HUES64 (cell line): ENCODE results near the gene PRMT7.

Experiments used
- H3K27ac ChIP-seq: 2 replicates; pipeline ENCODE4 v1.7.0; 2013; ENCODE audit warnings: low read depth, low read length, inconsistent platforms
- H3K27me3 ChIP-seq: 2 replicates; pipeline ENCODE4 v1.6.1; 2013; ENCODE audit warnings: mild to moderate bottlenecking, low read length; ENCODE audit not compliant: insufficient read depth
- H3K36me3 ChIP-seq: 2 replicates; pipeline ENCODE4 v1.6.1; 2013; ENCODE audit warnings: mild to moderate bottlenecking, low read length; ENCODE audit not compliant: insufficient read depth
- H3K4me1 ChIP-seq: 2 replicates; pipeline ENCODE4 v1.6.1; 2013; ENCODE audit warnings: mild to moderate bottlenecking, low read length, moderate library complexity; ENCODE audit not compliant: insufficient read depth
- H3K4me3 ChIP-seq: 2 replicates; pipeline ENCODE4 v1.5.1; 2013; ENCODE audit warnings: mild to moderate bottlenecking, low read length, moderate library complexity
- H3K9ac ChIP-seq: 2 replicates; pipeline ENCODE4 v1.6.1; 2013; ENCODE audit warnings: mild to moderate bottlenecking, low read depth, low read length
- H3K9me3 ChIP-seq: 2 replicates; pipeline ENCODE4 v1.6.1; 2013; ENCODE audit warnings: low read depth, low read length; ENCODE audit not compliant: insufficient read depth
- WGBS: fragments of 150-250, 120-280 bp; methylation state at CpG from one replicate; pipeline ENCODE4 v1.1.7; 2013; ENCODE audit warnings: missing lambda C conversion rate; 5-methylcytosine and 5-hydroxymethylcytosine counted together

Gene PRMT7

GRCh38 chr16:68360956-68361355, 50.1 kb downstream of the PRMT7 start:
- peaks cover 27% of the 10 kb centered on the region for H3K36me3 ChIP-seq
- no peaks in the 10 kb centered on the region for H3K27me3 ChIP-seq
- no peaks in the 10 kb centered on the region for H3K9me3 ChIP-seq
- H3K4me3 ChIP-seq, result no peak overlapping the region
- 89% methylated on average over 14 of the region's 14 CpGs for WGBS
- no peak overlapping the region for H3K9ac ChIP-seq
- H3K27ac ChIP-seq, result no peak overlapping the region
- 0 out of 2 replicates have a peak, but pooled peaks cover 6% of the 10 kb centered on the region for H3K4me1 ChIP-seq

- Histone ChIP-seq H3K9ac (no peak overlapping the region), H3K4me1 (0 out of 2 replicates have a peak, but pooled peaks cover 6% of the 10 kb centered on the region), H3K27ac (no peak overlapping the region), H3K9me3 (no peaks in the 10 kb centered on the region), H3K4me3 (no peak overlapping the region), H3K27me3 (no peaks in the 10 kb centered on the region), H3K36me3 (peaks cover 22% of the 10 kb centered on the region)
- 80% methylated on average over 16 of the region's 16 CpGs for WGBS
These were observed 50.7 kb downstream of the PRMT7 start for GRCh38 chr16:68361485-68361884.

- H3K9me3 ChIP-seq, result no peaks in the 10 kb centered on the region
- peaks cover 13% of the 10 kb centered on the region for H3K36me3 ChIP-seq
- H3K4me1 ChIP-seq, result 0 out of 2 replicates have a peak, but pooled peaks cover 6% of the 10 kb centered on the region
- 91% methylated on average over 8 of the region's 8 CpGs for WGBS
- H3K27ac ChIP-seq, result no peak overlapping the region
- no peak overlapping the region for H3K4me3 ChIP-seq
- no peak overlapping the region for H3K9ac ChIP-seq
- no peaks in the 10 kb centered on the region for H3K27me3 ChIP-seq
These were observed 51.6 kb downstream of the PRMT7 start for GRCh38 chr16:68362262-68362913.

- WGBS, result 87% methylated on average over 18 of the region's 18 CpGs
These were observed 52.3 kb downstream of the PRMT7 start for GRCh38 chr16:68362947-68363657.

GRCh38 chr16:68363658-68364521, 53.1 kb downstream of the PRMT7 start:
- no peaks in the 10 kb centered on the region for H3K27me3 ChIP-seq
- no peaks in the 10 kb centered on the region for H3K9me3 ChIP-seq
- no peak overlapping the region for H3K4me3 ChIP-seq
- no peak overlapping the region for H3K9ac ChIP-seq
- 0 out of 2 replicates have a peak, but pooled peaks cover 6% of the 10 kb centered on the region for H3K4me1 ChIP-seq
- H3K36me3 ChIP-seq, result peaks cover 2% of the 10 kb centered on the region; the same call in 1 of the 2 replicates
- 87% methylated on average over 22 of the region's 22 CpGs for WGBS
- no peak overlapping the region for H3K27ac ChIP-seq

More at GRCh38 chr16:68362947-68363657, 52.3 kb downstream of the PRMT7 start:
- no peak overlapping the region for H3K4me3 ChIP-seq
- H3K27ac ChIP-seq, result no peak overlapping the region
- H3K9ac ChIP-seq, result no peak overlapping the region
- 0 out of 2 replicates have a peak, but pooled peaks cover 6% of the 10 kb centered on the region for H3K4me1 ChIP-seq
- H3K36me3 ChIP-seq, result peaks cover 6% of the 10 kb centered on the region
- H3K9me3 ChIP-seq, result no peaks in the 10 kb centered on the region
- H3K27me3 ChIP-seq, result no peaks in the 10 kb centered on the region

GRCh38 chr16:68364561-68364998, 53.8 kb downstream of the PRMT7 start:
- Histone ChIP-seq H3K4me1 (0 out of 2 replicates have a peak, but pooled peaks cover 6% of the 10 kb centered on the region), H3K4me3 (no peak overlapping the region), H3K9ac (no peak overlapping the region), H3K9me3 (no peaks in the 10 kb centered on the region), H3K27me3 (no peaks in the 10 kb centered on the region), H3K36me3 (0 out of 2 replicates have a peak, but pooled peaks cover 2% of the 10 kb centered on the region), H3K27ac (no peak overlapping the region)
- WGBS, result 80% methylated on average over 14 of the region's 14 CpGs

GRCh38 chr16:68365167-68365817, 54.5 kb downstream of the PRMT7 start:
- no peaks in the 10 kb centered on the region for H3K9me3 ChIP-seq
- H3K9ac ChIP-seq, result no peak overlapping the region
- no peak overlapping the region for H3K4me3 ChIP-seq
- no peaks in the 10 kb centered on the region for H3K27me3 ChIP-seq
- WGBS, result 82% methylated on average over 18 of the region's 18 CpGs
- H3K4me1 ChIP-seq, result 0 out of 2 replicates have a peak, but pooled peaks cover 6% of the 10 kb centered on the region
- no peaks in the 10 kb centered on the region for H3K36me3 ChIP-seq
- no peak overlapping the region for H3K27ac ChIP-seq

GRCh38 chr16:68366062-68366461, 55.2 kb downstream of the PRMT7 start:
- Histone ChIP-seq H3K27ac (no peak overlapping the region), H3K9me3 (no peaks in the 10 kb centered on the region), H3K4me1 (0 out of 2 replicates have a peak, but pooled peaks cover 6% of the 10 kb centered on the region), H3K36me3 (no peaks in the 10 kb centered on the region), H3K9ac (no peak overlapping the region), H3K27me3 (no peaks in the 10 kb centered on the region), H3K4me3 (no peak overlapping the region)
- WGBS, result 85% methylated on average over 8 of the region's 8 CpGs

- H3K36me3 ChIP-seq, result no peaks in the 10 kb centered on the region
- H3K27me3 ChIP-seq, result no peaks in the 10 kb centered on the region
- H3K4me1 ChIP-seq, result 0 out of 2 replicates have a peak, but pooled peaks cover 6% of the 10 kb centered on the region
- 44% methylated on average over 13 of the region's 13 CpGs for WGBS
- H3K27ac ChIP-seq, result no peak overlapping the region
- no peak overlapping the region for H3K4me3 ChIP-seq
- H3K9me3 ChIP-seq, result no peaks in the 10 kb centered on the region
- no peak overlapping the region for H3K9ac ChIP-seq
These were observed 56.2 kb downstream of the PRMT7 start for GRCh38 chr16:68367030-68367429.

- Histone ChIP-seq H3K27me3 (no peaks in the 10 kb centered on the region), H3K9ac (no peak overlapping the region), H3K4me3 (no peak overlapping the region), H3K36me3 (no peaks in the 10 kb centered on the region), H3K27ac (no peak overlapping the region), H3K9me3 (no peaks in the 10 kb centered on the region), H3K4me1 (0 out of 2 replicates have a peak, but pooled peaks cover 6% of the 10 kb centered on the region)
- 86% methylated on average over 20 of the region's 20 CpGs for WGBS
These were observed 56.6 kb downstream of the PRMT7 start for GRCh38 chr16:68367440-68367839.
